Liver (tissue), 9 donors: Measurements from ENCODE around the gene TACC2. TPM values are rescaled to one million over a fixed set of nuclear protein-coding genes. Genes with fewer than 3 reads are reported as not detected.

Source experiments
- DNase-seq: peaks from one replicate; pipeline ENCODE4 v3.0.0-alpha.2; 2017; ENCODE audit warnings: low spot score
- H3K27ac ChIP-seq, 2 donors: one replicate each; pipeline ENCODE4 v1.7.0; 2013; ENCODE audit warnings: inconsistent platforms in 2 of 2, low read length in 2 of 2, control low read depth in 1 of 2, low read depth in 1 of 2, mild to moderate bottlenecking in 1 of 2
- H3K27me3 ChIP-seq, 4 donors: one replicate each; pipeline versions ENCODE4 v1.6.1 to v1.7.0; 2013; ENCODE audit warnings: low read length in 3 of 4, inconsistent platforms in 1 of 4, mild to moderate bottlenecking in 1 of 4, moderate library complexity in 1 of 4; ENCODE audit not compliant: control insufficient read depth in 4 of 4, insufficient read depth in 4 of 4
- H3K36me3 ChIP-seq, 4 donors: one replicate each; pipeline versions ENCODE4 v1.6.1 to v1.7.0; 2013; ENCODE audit warnings: low read length in 3 of 4, mild to moderate bottlenecking in 3 of 4, low read depth in 1 of 4, moderate library complexity in 1 of 4; ENCODE audit not compliant: control insufficient read depth in 4 of 4, insufficient read depth in 3 of 4
- H3K4me1 ChIP-seq, 4 donors: one replicate each; pipeline versions ENCODE4 v1.6.1 to v1.7.0; 2013; ENCODE audit warnings: low read length in 3 of 4, mild to moderate bottlenecking in 3 of 4, moderate library complexity in 1 of 4; ENCODE audit not compliant: control insufficient read depth in 4 of 4, insufficient read depth in 4 of 4
- H3K4me3 ChIP-seq, 3 donors: one replicate each; pipeline versions ENCODE4 v1.6.1 to v1.7.0; 2013; ENCODE audit warnings: low read length in 3 of 3, control low read depth in 1 of 3, low read depth in 1 of 3, mild to moderate bottlenecking in 1 of 3
- H3K9ac ChIP-seq, 2 donors: one replicate each; pipeline ENCODE4 v1.7.0; 2013; ENCODE audit warnings: low read length in 2 of 2, mild to moderate bottlenecking in 2 of 2, moderate library complexity in 2 of 2, control low read depth in 1 of 2, low read depth in 1 of 2
- H3K9me3 ChIP-seq, 4 donors: one replicate each; pipeline versions ENCODE4 v1.6.1 to v1.7.0; 2013; ENCODE audit warnings: low read length in 3 of 4; ENCODE audit not compliant: control insufficient read depth in 4 of 4
- EGR1 ChIP-seq, 2 donors: IDR thresholded peaks; 2 replicates each; pipeline ENCODE4 v1.6.1; 2016 to 2018; ENCODE audit warnings: antibody characterized with exemption in 2 of 2, low read depth in 2 of 2
- FOXA1 ChIP-seq: IDR thresholded peaks from 2 replicates; pipeline ENCODE4 v1.6.1; 2016; ENCODE audit warnings: antibody characterized with exemption
- FOXA2 ChIP-seq: IDR thresholded peaks from 2 replicates; pipeline ENCODE4 v1.6.1; 2016; ENCODE audit warnings: antibody characterized with exemption
- GABPA ChIP-seq, 2 donors: IDR thresholded peaks in 1 of 2; conservative IDR thresholded peaks in 1 of 2; 2 replicates each; pipeline ENCODE4 v1.6.1; 2016; ENCODE audit warnings: antibody characterized with exemption in 2 of 2, mild to moderate bottlenecking in 1 of 2, moderate library complexity in 1 of 2
- HNF4A ChIP-seq, 2 donors: conservative IDR thresholded peaks; 2 replicates each; pipeline ENCODE4 v1.6.1; 2016; ENCODE audit warnings: antibody characterized with exemption in 2 of 2, mild to moderate bottlenecking in 2 of 2
- HNF4G ChIP-seq: IDR thresholded peaks from 2 replicates; pipeline ENCODE4 v1.6.1; 2016; ENCODE audit warnings: antibody characterized with exemption
- JUND ChIP-seq, 2 donors: IDR thresholded peaks; 2 replicates each; pipeline ENCODE4 v1.6.1; 2016; ENCODE audit warnings: antibody characterized with exemption in 2 of 2
- NR2F2 ChIP-seq: IDR thresholded peaks from 2 replicates; pipeline ENCODE4 v1.6.1; 2016; ENCODE audit warnings: antibody characterized with exemption
- RAD21 ChIP-seq, 2 donors: IDR thresholded peaks; 2 replicates each; pipeline ENCODE4 v1.6.1; 2016; ENCODE audit warnings: antibody characterized with exemption in 2 of 2, mild to moderate bottlenecking in 2 of 2
- RXRA ChIP-seq, 2 donors: IDR thresholded peaks; 2 replicates each; pipeline ENCODE4 v1.6.1; 2017 to 2018; ENCODE audit warnings: antibody characterized with exemption in 2 of 2, mild to moderate bottlenecking in 1 of 2
- SP1 ChIP-seq: IDR thresholded peaks from 2 replicates; pipeline ENCODE4 v1.6.1; 2018; ENCODE audit warnings: antibody characterized with exemption, mild to moderate bottlenecking
- TAF1 ChIP-seq: conservative IDR thresholded peaks from 2 replicates; pipeline ENCODE4 v1.6.1; 2016; ENCODE audit warnings: antibody characterized with exemption, mild to moderate bottlenecking
- YY1 ChIP-seq: IDR thresholded peaks from 2 replicates; pipeline ENCODE4 v1.6.1; 2016; ENCODE audit warnings: antibody characterized with exemption, mild to moderate bottlenecking
- WGBS: extraction: QIAGEN DNeasy Blood & Tissue Kit; methylation state at CpG from one replicate; pipeline ENCODE4 v1.1.7; 2013; 5-methylcytosine and 5-hydroxymethylcytosine counted together
- polyA plus RNA-seq, 2 donors: library from polyadenylated mRNA; stranded (reverse) in 1 of 2; unstranded in 1 of 2; fragments of 200-250 nt in 1 of 2; fragments of >200 nt in 1 of 2; fragmentation: Nextera tagmentation in 1 of 2; extraction: Ambion mirVana in 1 of 2; gene quantifications; one replicate each; pipeline versions ENCODE4 v1.2.1 to v1.2.3, GENCODE V29; 2013 to 2015
- total RNA-seq, 2 donors: library from RNA; depleted of rRNA; stranded (reverse); fragments of >200 nt; gene quantifications; one replicate each; pipeline ENCODE4 v1.2.3, GENCODE V29; 2014
- TF ChIP-seq, protein P1 (sequence below): IDR thresholded peaks from 2 replicates; pipeline ENCODE4 v1.6.1; 2016; ENCODE audit warnings: antibody characterized with exemption
- TF ChIP-seq, protein P2 (sequence below): fragments of 150-350 bp; IDR thresholded peaks from 2 replicates; pipeline ENCODE4 v1.5.1; 2017; ENCODE audit warnings: improper control_type of control experiment, low read depth, low read length; ENCODE audit not compliant: missing input control
- TF ChIP-seq, protein P3 (sequence below): IDR thresholded peaks from 2 replicates; pipeline ENCODE4 v1.6.1; 2016; ENCODE audit warnings: antibody characterized with exemption
- TF ChIP-seq, protein P4 (sequence below): IDR thresholded peaks from 2 replicates; pipeline ENCODE4 v1.6.1; 2016; ENCODE audit warnings: antibody characterized with exemption
- donor health status: healthy.
- donor health status: healthy.
- donor health status: healthy.
- donor health status: healthy.
- donor health status: healthy.

Gene TACC2
- total and polyA plus RNA-seq, 4 donors = 1.5 to 9.1 (median 7.8) TPM

DNA sequence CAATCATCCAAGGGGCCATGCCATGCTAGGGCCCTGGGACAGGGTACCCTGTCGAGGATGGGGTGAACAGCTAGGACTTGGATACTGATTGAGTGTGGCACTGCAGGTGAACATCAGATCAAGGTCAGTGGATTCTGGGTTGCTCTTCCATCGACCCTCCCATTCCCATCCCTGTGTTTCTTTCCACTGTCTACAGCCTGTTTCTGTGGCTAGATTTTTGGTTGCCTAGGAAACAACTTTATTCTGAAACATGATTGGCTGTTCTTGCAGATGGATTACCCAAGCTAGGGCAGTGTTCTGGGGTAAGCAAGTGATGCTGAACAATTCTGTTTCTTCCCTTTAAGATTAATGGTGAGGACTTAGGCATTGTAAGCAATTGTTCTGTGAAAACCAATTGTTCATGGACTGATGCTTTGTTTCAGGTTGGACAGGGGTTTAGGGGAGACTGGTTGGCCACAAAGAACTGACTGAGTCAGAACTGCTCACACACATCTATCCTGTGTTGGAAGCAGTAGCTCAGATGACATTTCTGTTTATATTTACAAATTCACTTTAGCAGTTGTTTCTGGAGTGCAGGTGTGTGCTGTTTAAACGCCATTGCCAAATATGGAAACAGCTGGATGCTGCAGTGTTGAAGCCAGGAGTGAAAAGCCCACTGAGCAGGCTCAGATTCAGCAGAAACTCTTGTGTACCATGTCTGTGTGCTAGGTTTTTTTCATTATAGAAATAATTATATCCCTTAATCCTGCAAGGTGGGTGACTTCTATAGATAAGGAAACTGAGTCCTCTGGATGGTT is 179.8 kb downstream of the TACC2 start:
- Histone ChIP-seq H3K36me3 (no peaks in the 10 kb centered on the region), H3K4me3 (no peak overlapping the region), H3K27me3 (no peaks in the 10 kb centered on the region), H3K4me1 (peaks cover 7 to 24% (median 23%) of the 10 kb centered on the region in 4 donors), H3K27ac (no peak overlapping the region), H3K9ac (no peak overlapping the region), H3K9me3 (no peaks in the 10 kb centered on the region)
- no peak for DNase-seq
- TF ChIP-seq NR2F2 = no peak
- TF ChIP-seq RXRA (IDR thresholded peaks at IDR 0.05) = no peak
- TF ChIP-seq, protein P1, sequence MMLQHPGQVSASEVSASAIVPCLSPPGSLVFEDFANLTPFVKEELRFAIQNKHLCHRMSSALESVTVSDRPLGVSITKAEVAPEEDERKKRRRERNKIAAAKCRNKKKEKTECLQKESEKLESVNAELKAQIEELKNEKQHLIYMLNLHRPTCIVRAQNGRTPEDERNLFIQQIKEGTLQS = no peak
- no peak for TF ChIP-seq FOXA1
- TF ChIP-seq YY1 = no peak
- TF ChIP-seq HNF4A (conservative IDR thresholded peaks at IDR 0.05) = no peak
- TF ChIP-seq JUND (IDR thresholded peaks at IDR 0.05) = no peak
- 87% methylated on average over 3 of the region's 3 CpGs for WGBS

DNA sequence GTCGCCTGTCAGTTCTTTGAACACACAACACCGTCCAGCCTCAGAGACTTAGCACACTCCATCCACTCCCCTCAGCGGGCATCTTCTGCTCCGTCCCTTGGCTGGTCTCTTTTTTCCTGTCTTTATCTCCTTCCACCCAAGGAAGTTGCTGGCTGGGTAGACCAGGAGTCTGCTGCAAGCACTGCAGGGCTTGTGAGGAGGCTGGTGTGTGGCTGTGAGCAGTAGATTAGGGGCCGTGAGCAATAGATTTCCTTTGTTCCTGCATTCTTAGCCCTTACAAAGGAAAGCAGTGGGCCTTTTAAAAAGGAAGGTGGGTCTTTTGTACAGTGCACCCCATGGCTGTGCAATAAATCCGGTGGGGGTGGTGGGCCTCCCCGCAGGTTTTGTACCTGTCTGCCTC is 181.8 kb downstream of the TACC2 start:
- TF ChIP-seq YY1 = no peak
- TF ChIP-seq, protein P2, sequence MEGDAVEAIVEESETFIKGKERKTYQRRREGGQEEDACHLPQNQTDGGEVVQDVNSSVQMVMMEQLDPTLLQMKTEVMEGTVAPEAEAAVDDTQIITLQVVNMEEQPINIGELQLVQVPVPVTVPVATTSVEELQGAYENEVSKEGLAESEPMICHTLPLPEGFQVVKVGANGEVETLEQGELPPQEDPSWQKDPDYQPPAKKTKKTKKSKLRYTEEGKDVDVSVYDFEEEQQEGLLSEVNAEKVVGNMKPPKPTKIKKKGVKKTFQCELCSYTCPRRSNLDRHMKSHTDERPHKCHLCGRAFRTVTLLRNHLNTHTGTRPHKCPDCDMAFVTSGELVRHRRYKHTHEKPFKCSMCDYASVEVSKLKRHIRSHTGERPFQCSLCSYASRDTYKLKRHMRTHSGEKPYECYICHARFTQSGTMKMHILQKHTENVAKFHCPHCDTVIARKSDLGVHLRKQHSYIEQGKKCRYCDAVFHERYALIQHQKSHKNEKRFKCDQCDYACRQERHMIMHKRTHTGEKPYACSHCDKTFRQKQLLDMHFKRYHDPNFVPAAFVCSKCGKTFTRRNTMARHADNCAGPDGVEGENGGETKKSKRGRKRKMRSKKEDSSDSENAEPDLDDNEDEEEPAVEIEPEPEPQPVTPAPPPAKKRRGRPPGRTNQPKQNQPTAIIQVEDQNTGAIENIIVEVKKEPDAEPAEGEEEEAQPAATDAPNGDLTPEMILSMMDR = no peak
- no peak for TF ChIP-seq GABPA (IDR thresholded peaks at IDR 0.05 in 1 of 2, conservative IDR thresholded peaks at IDR 0.05 in 1 of 2)
- H3K4me3 ChIP-seq = no peak overlapping the region
- DNase-seq = no peak
- no peak overlapping the region for H3K27ac ChIP-seq
- H3K9ac ChIP-seq = no peak overlapping the region
- WGBS = 90% methylated on average over 7 of the region's 7 CpGs
- H3K36me3 ChIP-seq = no peaks in the 10 kb centered on the region
- no peaks in the 10 kb centered on the region for H3K9me3 ChIP-seq
- peaks cover 0 to 5% (median 3%) of the 10 kb centered on the region in 4 donors for H3K4me1 ChIP-seq
- no peaks in the 10 kb centered on the region for H3K27me3 ChIP-seq

DNA sequence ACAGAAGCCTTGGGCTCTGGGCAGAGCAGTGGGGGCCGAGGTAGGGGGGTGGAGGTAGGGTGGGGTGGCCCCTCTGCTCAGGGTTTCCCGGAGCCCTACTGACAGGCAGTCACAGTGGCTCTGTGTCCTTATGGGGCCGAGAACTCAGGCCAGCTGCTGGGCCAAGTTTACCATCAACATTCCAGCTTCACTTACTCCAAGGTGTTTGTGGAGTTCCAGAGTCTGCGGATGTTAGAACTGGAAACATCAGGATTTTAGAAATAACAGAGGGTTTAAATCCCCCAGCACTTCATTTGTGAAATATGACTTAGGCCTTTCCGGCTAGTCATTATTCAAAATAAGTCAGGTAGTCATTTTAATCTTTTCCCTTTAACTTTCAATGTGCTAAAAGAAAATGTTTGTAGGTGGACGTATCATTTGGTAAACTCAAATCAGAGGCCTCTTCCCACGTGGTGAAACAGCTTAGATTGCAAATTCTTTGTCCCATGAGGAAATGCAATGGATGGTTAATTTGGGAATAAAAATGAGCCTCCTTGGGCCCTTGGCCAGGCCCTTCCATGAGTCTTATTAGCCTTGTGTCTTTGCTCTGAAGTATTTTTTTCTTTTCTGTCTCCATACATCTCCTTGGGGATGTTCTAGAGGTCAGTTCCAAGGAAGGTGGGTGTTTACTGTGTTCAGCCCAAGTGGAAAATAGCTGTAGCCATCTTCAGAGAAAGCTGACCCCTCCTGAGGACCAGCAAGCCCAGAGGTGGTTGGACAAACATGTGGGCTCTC is 182.5 kb downstream of the TACC2 start:
- Histone ChIP-seq H3K27ac (no peak overlapping the region), H3K36me3 (no peaks in the 10 kb centered on the region), H3K27me3 (no peaks in the 10 kb centered on the region), H3K4me3 (no peak overlapping the region), H3K4me1 (peaks cover 0 to 5% (median 5%) of the 10 kb centered on the region in 4 donors), H3K9ac (no peak overlapping the region), H3K9me3 (no peaks in the 10 kb centered on the region)
- DNase-seq = no peak
- WGBS = 85% methylated on average over 7 of the region's 7 CpGs
- TF ChIP-seq HNF4G (no peak), NR2F2 (no peak), RAD21 (IDR thresholded peaks at IDR 0.05) (no peak), TAF1 (no peak), FOXA2 (no peak), GABPA (IDR thresholded peaks at IDR 0.05 in 1 of 2, conservative IDR thresholded peaks at IDR 0.05 in 1 of 2) (no peak), JUND (IDR thresholded peaks at IDR 0.05) (no peak), YY1 (no peak), HNF4A (conservative IDR thresholded peaks at IDR 0.05) (no peak), SP1 (no peak), EGR1 (IDR thresholded peaks at IDR 0.05; ENCODE audit: low read depth in 2 of 2) (no peak), RXRA (IDR thresholded peaks at IDR 0.05) (no peak), FOXA1 (no peak)
- TF ChIP-seq, protein P3, sequence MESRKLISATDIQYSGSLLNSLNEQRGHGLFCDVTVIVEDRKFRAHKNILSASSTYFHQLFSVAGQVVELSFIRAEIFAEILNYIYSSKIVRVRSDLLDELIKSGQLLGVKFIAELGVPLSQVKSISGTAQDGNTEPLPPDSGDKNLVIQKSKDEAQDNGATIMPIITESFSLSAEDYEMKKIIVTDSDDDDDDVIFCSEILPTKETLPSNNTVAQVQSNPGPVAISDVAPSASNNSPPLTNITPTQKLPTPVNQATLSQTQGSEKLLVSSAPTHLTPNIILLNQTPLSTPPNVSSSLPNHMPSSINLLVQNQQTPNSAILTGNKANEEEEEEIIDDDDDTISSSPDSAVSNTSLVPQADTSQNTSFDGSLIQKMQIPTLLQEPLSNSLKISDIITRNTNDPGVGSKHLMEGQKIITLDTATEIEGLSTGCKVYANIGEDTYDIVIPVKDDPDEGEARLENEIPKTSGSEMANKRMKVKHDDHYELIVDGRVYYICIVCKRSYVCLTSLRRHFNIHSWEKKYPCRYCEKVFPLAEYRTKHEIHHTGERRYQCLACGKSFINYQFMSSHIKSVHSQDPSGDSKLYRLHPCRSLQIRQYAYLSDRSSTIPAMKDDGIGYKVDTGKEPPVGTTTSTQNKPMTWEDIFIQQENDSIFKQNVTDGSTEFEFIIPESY = no peak
- TF ChIP-seq, protein P4, sequence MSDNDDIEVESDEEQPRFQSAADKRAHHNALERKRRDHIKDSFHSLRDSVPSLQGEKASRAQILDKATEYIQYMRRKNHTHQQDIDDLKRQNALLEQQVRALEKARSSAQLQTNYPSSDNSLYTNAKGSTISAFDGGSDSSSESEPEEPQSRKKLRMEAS = no peak
- TF ChIP-seq, protein P1 = no peak
- TF ChIP-seq, protein P2 = no peak
